ENCODE results near the gene UROC1. TPM values are rescaled to one million over a fixed set of nuclear protein-coding genes. Genes with fewer than 3 reads are reported as not detected.
A peak's percentile ranks its signal among the peaks of the same experiment; 100 is the strongest.

UROC1 gene
- total RNA-seq, 2 donors from 2014 or later = not detected

DNA sequence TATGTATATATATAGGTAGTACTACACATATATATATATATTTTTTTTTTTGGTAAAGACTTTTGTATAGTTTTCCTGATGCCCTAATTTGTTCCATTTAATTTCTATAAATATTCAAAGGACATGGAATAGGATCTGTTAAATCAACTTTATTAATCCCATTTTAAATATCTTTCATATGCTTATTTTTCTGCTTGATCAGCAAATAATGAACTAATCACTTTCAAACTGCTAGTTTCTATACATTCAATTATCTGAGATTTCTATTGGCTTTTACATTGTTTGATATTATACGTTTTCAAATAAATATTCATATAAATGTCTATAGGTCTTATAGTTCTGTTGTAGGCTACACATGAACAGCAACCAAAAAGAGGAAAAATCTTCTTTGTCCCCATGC, 63.5 kb downstream of the UROC1 start:
- Mint-ChIP-seq H3K36me3 (peaks cover 0 to 14% of the 10 kb centered on the region in 2 donors), H3K27ac (no peak overlapping the region), H3K9me3 (no peaks in the 10 kb centered on the region)
- ATAC-seq (no peak), DNase-seq (ENCODE audit: low spot score in 2 of 2) (no peak)

GRCh38 chr3:126452213-126452612, 65.4 kb downstream of the UROC1 start:
- Mint-ChIP-seq H3K9me3 (no peaks in the 10 kb centered on the region), H3K36me3 (peaks cover 0 to 14% of the 10 kb centered on the region in 2 donors), H3K27ac (peak overlapping the region in 1 of 2 donors; percentile 12)
- ATAC-seq = no peak
- no peak for DNase-seq (ENCODE audit: low spot score in 2 of 2)

DNA sequence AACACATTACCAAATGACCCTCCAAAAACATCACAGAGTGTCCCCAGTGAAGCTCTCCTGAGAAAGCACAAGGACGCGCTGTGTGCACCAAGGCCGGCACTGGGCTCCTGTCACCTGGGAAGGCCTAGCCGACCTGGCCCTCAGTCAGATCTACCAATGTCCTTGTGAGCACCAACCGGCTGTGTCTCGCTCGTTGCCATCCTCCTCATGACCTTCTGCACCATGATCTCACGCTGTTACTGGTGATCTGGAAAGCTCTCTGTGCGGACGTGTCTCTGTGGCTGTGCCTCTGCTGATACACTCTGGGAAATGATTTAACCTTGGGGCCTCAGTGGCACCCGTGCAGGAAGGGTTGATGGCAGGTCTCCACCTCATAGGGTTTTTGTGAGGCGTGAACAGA, 66.1 kb downstream of the UROC1 start:
- DNase-seq (ENCODE audit: low spot score in 2 of 2) = no peak
- Mint-ChIP-seq H3K36me3 (peaks cover 0 to 14% of the 10 kb centered on the region in 2 donors), H3K9me3 (no peaks in the 10 kb centered on the region), H3K27ac (peak overlapping the region in 1 of 2 donors; percentile 12)
- ATAC-seq = no peak

DNA sequence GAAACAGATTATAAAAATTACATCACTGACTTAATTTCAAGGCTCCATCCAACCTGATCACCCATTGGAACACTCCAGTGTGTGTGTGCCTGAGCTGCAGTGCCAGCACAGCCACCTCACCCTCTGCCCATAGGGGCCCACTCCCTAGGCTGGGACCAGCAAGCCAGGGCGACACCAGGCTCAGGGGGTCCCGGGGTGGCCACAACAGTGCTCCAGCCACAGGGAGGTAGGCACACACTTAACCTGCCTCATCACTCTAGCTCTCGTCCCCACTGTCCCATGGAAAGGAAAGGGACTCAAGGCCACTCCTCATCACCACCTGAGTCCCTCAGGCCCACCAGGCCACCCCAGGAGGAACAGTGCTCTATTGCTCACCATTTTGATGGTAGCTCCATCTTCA, 66.8 kb downstream of the UROC1 start:
- Mint-ChIP-seq H3K27ac (peak overlapping the region; percentile 22 to 63), H3K9me3 (no peaks in the 10 kb centered on the region), H3K36me3 (peaks cover 0 to 14% of the 10 kb centered on the region in 2 donors)
- DNase-seq (ENCODE audit: low spot score in 2 of 2) = peak in 1 of 2 donors; percentile 37
- ATAC-seq = peak in 1 of 2 donors; percentile 22

- no peaks in the 10 kb centered on the region for H3K9me3 Mint-ChIP-seq
- peaks cover 0 to 14% of the 10 kb centered on the region in 2 donors for H3K36me3 Mint-ChIP-seq
- ATAC-seq (no peak), DNase-seq (ENCODE audit: low spot score in 2 of 2) (no peak)
- H3K27ac Mint-ChIP-seq = peak overlapping the region in 1 of 2 donors; percentile 22
Observed at GRCh38 chr3:126450219-126450618, 67.4 kb downstream of the UROC1 start.

DNA sequence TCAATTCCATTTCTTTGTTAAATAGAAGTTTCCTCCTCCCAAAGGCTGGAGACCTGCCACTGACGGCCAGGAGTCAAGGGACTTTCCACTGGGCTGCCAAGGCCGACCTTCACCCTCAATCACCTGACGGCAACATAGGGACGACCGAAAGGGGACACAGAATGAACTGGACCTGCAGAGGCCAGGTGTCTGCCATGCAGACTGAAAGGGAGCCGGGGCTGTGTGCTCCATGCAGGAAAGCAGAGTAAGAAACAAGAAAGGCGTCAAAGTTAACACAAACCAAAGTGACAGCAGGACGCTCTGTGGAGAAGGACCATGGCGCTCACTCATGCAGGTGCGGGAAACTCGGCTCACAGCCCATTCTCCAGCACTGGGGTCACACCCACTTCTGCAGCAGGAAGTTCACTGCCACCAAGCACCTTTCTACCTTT, 67.9 kb downstream of the UROC1 start:
- Mint-ChIP-seq H3K36me3 (peaks cover 0 to 14% of the 10 kb centered on the region in 2 donors), H3K27ac (peak overlapping the region in 1 of 2 donors; percentile 53), H3K9me3 (no peaks in the 10 kb centered on the region)
- peak in 1 of 2 donors; percentile 31 for DNase-seq (ENCODE audit: low spot score in 2 of 2)
- no peak for ATAC-seq

DNA sequence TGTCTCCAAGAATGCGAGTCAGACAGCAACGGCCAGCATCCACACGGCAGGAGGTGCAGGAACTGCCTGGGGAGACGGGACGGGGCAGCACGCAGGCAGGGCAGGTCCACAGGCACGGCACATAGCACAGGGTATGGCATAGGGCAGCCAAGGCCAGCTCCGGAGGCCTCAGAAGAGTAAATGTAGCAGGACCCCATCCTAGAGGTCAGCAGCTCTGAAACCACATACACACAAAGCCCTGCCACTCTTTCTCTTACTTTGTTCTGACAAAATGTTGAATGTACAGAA, 68.7 kb downstream of the UROC1 start:
- Mint-ChIP-seq H3K27ac (no peak overlapping the region), H3K9me3 (no peaks in the 10 kb centered on the region), H3K36me3 (peaks cover 0 to 14% of the 10 kb centered on the region in 2 donors)
- DNase-seq (ENCODE audit: low spot score in 2 of 2) (no peak), ATAC-seq (no peak)

- Mint-ChIP-seq H3K9me3 (no peaks in the 10 kb centered on the region), H3K27ac (peak overlapping the region in 1 of 2 donors; percentile 61), H3K36me3 (peaks cover 0 to 14% of the 10 kb centered on the region in 2 donors)
- DNase-seq (ENCODE audit: low spot score in 2 of 2) (peak in 1 of 2 donors; percentile 40), ATAC-seq (no peak)
Observed at GRCh38 chr3:126448136-126448892, 69.3 kb downstream of the UROC1 start.

- no peak for ATAC-seq
- Mint-ChIP-seq H3K36me3 (peaks cover 0 to 14% of the 10 kb centered on the region in 2 donors), H3K9me3 (no peaks in the 10 kb centered on the region), H3K27ac (no peak overlapping the region)
- no peak for DNase-seq (ENCODE audit: low spot score in 2 of 2)
Observed at GRCh38 chr3:126447456-126448106, 70.0 kb downstream of the UROC1 start.

- Mint-ChIP-seq H3K9me3 (no peaks in the 10 kb centered on the region), H3K36me3 (peaks cover 0 to 10% of the 10 kb centered on the region in 2 donors), H3K27ac (peak overlapping the region in 1 of 2 donors; percentile 60)
- peak in 1 of 2 donors; percentile 34 for DNase-seq (ENCODE audit: low spot score in 2 of 2)
- peak in 1 of 2 donors; percentile 31 for ATAC-seq
Observed at GRCh38 chr3:126446791-126447190, 70.8 kb downstream of the UROC1 start.

- Mint-ChIP-seq H3K27ac (no peak overlapping the region), H3K36me3 (peaks cover 0 to 5% of the 10 kb centered on the region in 2 donors), H3K9me3 (no peaks in the 10 kb centered on the region)
- ATAC-seq = no peak
- DNase-seq (ENCODE audit: low spot score in 2 of 2) = peak in 1 of 2 donors; percentile 51
Observed at GRCh38 chr3:126446301-126446700, 71.3 kb downstream of the UROC1 start.

- no peak for DNase-seq (ENCODE audit: low spot score in 2 of 2)
- H3K36me3 Mint-ChIP-seq = no peaks in the 10 kb centered on the region
- H3K9me3 Mint-ChIP-seq = no peaks in the 10 kb centered on the region
- no peak overlapping the region for H3K27ac Mint-ChIP-seq
- ATAC-seq = no peak
Observed at GRCh38 chr3:126445506-126445905, 72.1 kb downstream of the UROC1 start.

GRCh38 chr3:126442856-126443242, 74.7 kb downstream of the UROC1 start:
- Mint-ChIP-seq H3K9me3 (no peaks in the 10 kb centered on the region), H3K36me3 (peaks cover 0 to 10% of the 10 kb centered on the region in 2 donors), H3K27ac (peak overlapping the region in 1 of 2 donors; percentile 16)
- DNase-seq (ENCODE audit: low spot score in 2 of 2) (no peak), ATAC-seq (no peak)

DNA sequence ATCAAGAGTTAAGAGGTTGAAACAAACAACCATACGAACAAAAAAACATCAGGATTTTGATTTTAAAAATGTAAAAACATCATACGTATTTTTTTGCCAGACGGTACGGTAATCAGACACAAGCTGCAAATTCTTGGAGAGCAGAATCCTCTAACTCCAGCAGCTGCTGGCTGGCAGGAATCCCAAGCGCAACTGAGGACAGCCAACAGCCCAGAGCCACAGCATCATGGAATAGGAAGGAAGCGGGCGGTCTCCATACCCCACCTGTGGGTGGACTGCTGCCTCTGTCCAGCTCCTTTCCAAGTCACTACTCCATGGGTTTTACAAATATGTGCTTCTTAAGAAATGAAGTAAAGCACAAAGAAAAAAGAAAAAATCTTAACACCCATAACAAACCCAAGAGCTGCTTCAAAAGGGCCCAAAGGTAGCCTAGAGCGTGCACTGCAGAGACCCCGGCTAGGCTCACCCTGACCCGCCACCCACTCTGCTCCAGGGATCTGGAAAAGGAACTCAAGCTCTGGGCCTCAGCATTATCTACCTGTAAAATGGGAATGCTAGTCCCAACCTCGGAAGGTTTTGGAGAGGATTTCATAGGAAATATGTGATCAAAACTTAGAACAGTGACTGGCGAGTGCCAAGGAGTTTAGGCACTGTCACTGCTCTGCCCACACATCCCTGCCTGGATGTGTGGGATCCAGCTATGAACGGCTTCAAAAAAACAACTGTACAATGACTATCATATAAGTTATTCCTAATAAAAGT, 75.3 kb downstream of the UROC1 start:
- ATAC-seq (no peak), DNase-seq (ENCODE audit: low spot score in 2 of 2) (no peak)
- Mint-ChIP-seq H3K9me3 (no peaks in the 10 kb centered on the region), H3K27ac (no peak overlapping the region), H3K36me3 (peaks cover 0 to 14% of the 10 kb centered on the region in 2 donors)

GRCh38 chr3:126441256-126441880, 76.2 kb downstream of the UROC1 start:
- Mint-ChIP-seq H3K9me3 (no peaks in the 10 kb centered on the region), H3K36me3 (peaks cover 0 to 22% of the 10 kb centered on the region in 2 donors), H3K27ac (no peak overlapping the region)
- ATAC-seq (no peak), DNase-seq (ENCODE audit: low spot score in 2 of 2) (peak in 1 of 2 donors; percentile 35)

DNA sequence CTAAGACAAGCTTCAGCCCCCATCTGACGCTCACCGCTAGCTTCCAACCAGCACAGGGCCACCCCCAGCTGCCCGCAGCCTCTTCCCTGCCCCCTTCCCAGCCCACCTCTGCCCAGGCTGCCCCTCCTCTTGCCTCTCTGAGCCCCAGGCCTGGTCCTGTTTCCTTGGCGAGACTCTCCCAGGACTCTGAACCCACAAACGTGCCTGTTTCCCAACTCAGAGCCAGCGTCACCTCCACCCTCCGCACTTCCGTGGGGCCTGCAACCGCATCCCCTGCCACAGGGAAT, 76.9 kb downstream of the UROC1 start:
- H3K9me3 Mint-ChIP-seq = no peaks in the 10 kb centered on the region
- DNase-seq (ENCODE audit: low spot score in 2 of 2) (no peak), ATAC-seq (no peak)
- H3K36me3 Mint-ChIP-seq = peaks cover 0 to 22% of the 10 kb centered on the region in 2 donors
- peak overlapping the region in 1 of 2 donors; percentile 49 for H3K27ac Mint-ChIP-seq
